Left forelimb (tissue), 1 donor: Measurements from ENCODE around the gene OR2H2.

ENCODE experiments used
- DNase-seq: peaks from one replicate; pipeline ENCODE4 v3.0.0-alpha.2; 2018; ENCODE audit warnings: low spot score

Gene OR2H2

GRCh38 chr6:29629571-29629970 lies 44.6 kb downstream of the OR2H2 start:
- no peak for DNase-seq

- DNase-seq = no peak
These were observed 45.4 kb downstream of the OR2H2 start for GRCh38 chr6:29630315-29630714.

- DNase-seq = no peak
These were observed 46.4 kb downstream of the OR2H2 start for GRCh38 chr6:29631209-29631810.

- DNase-seq = peak; percentile 79
These were observed 47.2 kb downstream of the OR2H2 start for GRCh38 chr6:29631860-29632731.

DNA sequence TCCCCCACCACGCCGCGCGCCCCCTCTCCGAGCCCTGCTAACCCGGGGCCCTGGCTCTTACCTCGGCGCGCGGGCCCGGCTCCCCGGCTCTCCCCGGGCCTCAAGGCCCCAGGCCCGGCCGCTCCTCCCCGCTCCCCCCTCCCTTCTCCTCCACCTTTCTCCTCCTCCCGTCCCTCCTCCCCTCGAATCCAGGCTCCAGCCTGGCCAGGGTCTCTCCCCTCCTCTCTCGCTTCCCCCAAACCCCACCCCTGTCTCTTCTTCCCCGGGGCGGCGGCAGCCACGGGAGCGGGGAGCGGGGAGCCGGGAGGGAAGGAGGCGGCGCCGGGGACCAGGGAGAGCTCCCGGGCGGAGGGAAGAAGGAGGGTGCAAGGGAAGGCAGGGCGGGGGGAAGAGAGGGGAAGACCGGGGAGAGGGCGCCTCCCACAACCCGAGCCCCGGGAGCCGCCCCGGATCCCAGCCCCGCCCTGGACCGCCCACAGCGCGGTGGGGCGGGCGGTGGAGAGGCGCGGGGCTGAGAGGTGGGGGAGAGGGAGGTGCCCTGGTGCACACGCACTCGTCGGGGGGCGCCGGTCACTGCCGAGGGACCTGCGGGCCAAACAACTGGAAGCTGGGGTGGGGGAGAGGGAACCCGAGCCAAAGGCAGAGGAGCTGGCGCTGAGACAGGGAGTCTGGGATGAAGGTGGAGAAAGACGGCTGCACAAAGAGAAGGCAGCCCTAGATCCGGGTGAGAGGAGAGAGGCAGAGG lies 48.0 kb downstream of the OR2H2 start, which contains the start of gene GABBR1:
TSS of gene GABBR1 (minus strand) at position 395 of the 745 bp plus-strand sequence. CDS start 798 bp downstream, outside the sequence.
- DNase-seq = peak; percentile 93

DNA sequence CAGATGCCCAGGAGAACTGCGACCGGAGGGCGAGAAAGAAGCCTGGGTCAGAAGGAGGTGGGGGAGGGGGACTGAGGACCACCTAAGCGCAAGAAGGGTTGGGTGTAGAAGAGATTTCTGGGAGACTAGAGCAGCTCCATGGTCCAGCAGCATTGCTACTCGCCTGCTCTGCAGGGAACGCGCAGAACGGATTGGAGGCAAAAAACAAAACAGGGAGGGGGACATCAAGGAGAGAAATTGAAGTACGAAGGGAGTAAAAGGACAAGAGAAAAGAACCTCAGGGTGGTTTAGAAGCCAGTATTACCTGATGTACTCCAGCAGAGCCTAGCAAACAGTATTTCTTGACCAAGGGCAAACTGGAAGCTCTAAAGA lies 48.6 kb downstream of the OR2H2 start:
- no peak for DNase-seq

GRCh38 chr6:29637247-29637646 lies 52.3 kb downstream of the OR2H2 start:
- no peak for DNase-seq
